NCI-H524 treated with DMSO at 0.1 percent for 48 hours (cell line): ENCODE data around the gene RHBDD3.
"Not testable (repeated sequence)": the region's sequence is repeated elsewhere in the genome, so short reads cannot be mapped to it uniquely, and the experiment has no call there.

ENCODE experiments used
- DNase-seq: peaks from one replicate; lab custom pipeline; 2025; lab: John Stamatoyannopoulos, UW

RHBDD3 gene

GRCh38 chr22:29247891-29248290 is 19.9 kb downstream of the RHBDD3 start:
- DNase-seq = not testable (repeated sequence)

- no peak for DNase-seq
Observed at GRCh38 chr22:29245626-29246385, 22.0 kb downstream of the RHBDD3 start.

GRCh38 chr22:29244785-29245625 is 22.8 kb downstream of the RHBDD3 start:
- DNase-seq = no peak

GRCh38 chr22:29243874-29244446 is 23.8 kb downstream of the RHBDD3 start:
- DNase-seq = no peak

- DNase-seq = peak; percentile 20
Observed at GRCh38 chr22:29240481-29240880, 27.3 kb downstream of the RHBDD3 start.

- no peak for DNase-seq
Observed at GRCh38 chr22:29233277-29233877, 34.4 kb downstream of the RHBDD3 start.

GRCh38 chr22:29231971-29232959 is 35.5 kb downstream of the RHBDD3 start:
- no peak for DNase-seq

GRCh38 chr22:29230972-29231875 is 36.6 kb downstream of the RHBDD3 start:
- DNase-seq = no peak

- DNase-seq = no peak
Observed at GRCh38 chr22:29226351-29226981, 41.3 kb downstream of the RHBDD3 start.

- DNase-seq = no peak
Observed at GRCh38 chr22:29225422-29226090, 42.2 kb downstream of the RHBDD3 start.

GRCh38 chr22:29224859-29225410 is 42.8 kb downstream of the RHBDD3 start:
- no peak for DNase-seq

- no peak for DNase-seq
Observed at GRCh38 chr22:29224121-29224858, 43.5 kb downstream of the RHBDD3 start.

GRCh38 chr22:29219881-29220670 is 47.7 kb downstream of the RHBDD3 start:
- DNase-seq = no peak

- not testable (repeated sequence) for DNase-seq
Observed at GRCh38 chr22:29219409-29219782, 48.4 kb downstream of the RHBDD3 start.

GRCh38 chr22:29218758-29219408 is 48.9 kb downstream of the RHBDD3 start:
- DNase-seq = no peak

GRCh38 chr22:29217827-29218757 is 49.7 kb downstream of the RHBDD3 start:
- DNase-seq = no peak
